Activated naive CD8-positive, alpha-beta T cell treated with anti-CD3 and anti-CD28 coated beads, Interleukin-2, amount 50 U/mL, for 24 hours (primary cell): Measurements from ENCODE around the gene SH3GL1.

Source experiments
- ATAC-seq: fragments of 150-1000 bp; cut with Tn5 transposase; one replicate; pipeline ENCODE4 v1.10.0; 2021
- DNase-seq: peaks from one replicate; pipeline ENCODE4 v3.0.0; 2021
- H3K27ac Mint-ChIP-seq: one replicate; pipeline ENCODE4 v1.8.0; 2021; ENCODE audit warnings: mild to moderate bottlenecking, mixed read lengths
- H3K27me3 Mint-ChIP-seq: one replicate; pipeline ENCODE4 v1.8.0; 2021; ENCODE audit warnings: mixed read lengths
- H3K36me3 Mint-ChIP-seq: one replicate; pipeline ENCODE4 v1.8.0; 2021; ENCODE audit warnings: low read depth, mixed read lengths
- H3K4me1 Mint-ChIP-seq: one replicate; pipeline ENCODE4 v1.8.0; 2021; ENCODE audit warnings: mixed read lengths
- H3K4me3 Mint-ChIP-seq: one replicate; pipeline ENCODE4 v1.8.0; 2021; ENCODE audit warnings: mild to moderate bottlenecking, moderate library complexity, mixed read lengths
- H3K9me3 Mint-ChIP-seq: one replicate; pipeline ENCODE4 v1.8.0; 2021; ENCODE audit warnings: mixed read lengths

SH3GL1 gene

DNA sequence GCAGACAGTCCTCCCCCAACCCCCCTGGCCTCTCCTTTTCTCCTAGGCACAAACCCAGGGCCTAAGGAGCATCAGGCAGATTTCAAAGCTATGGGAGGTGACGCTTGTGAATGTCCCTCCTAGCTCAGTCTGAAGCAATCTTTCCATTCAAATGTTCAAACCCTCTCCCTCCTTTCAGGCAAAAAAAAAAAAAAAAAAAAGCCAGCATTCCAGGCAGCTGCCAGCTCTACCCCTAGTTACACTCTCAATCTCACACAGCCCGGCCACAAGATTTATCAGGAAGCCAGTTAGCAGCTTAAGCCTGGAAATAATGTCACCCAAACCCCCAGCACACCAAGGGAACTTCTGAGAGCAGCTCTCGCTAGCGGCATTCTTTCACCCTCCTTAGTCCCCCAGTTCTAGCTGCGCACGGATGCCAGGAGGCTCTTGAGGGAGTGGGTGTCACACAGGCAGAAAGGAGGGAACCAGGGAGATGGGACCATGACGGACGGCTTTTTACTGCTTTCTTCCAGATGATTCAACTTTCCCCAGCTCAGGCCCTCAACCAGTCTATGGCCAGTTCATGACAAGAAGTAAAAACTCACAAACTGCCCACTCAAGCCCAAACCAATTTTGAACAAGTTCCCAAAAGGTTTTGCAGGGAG lies 6.3 kb downstream of the SH3GL1 start:
- Mint-ChIP-seq H3K27ac (no peak overlapping the region), H3K27me3 (no peaks in the 10 kb centered on the region), H3K36me3 (peaks cover 24% of the 10 kb centered on the region), H3K9me3 (no peaks in the 10 kb centered on the region), H3K4me3 (no peak overlapping the region), H3K4me1 (peaks cover 60% of the 10 kb centered on the region)
- no peak for DNase-seq
- ATAC-seq = no peak

DNA sequence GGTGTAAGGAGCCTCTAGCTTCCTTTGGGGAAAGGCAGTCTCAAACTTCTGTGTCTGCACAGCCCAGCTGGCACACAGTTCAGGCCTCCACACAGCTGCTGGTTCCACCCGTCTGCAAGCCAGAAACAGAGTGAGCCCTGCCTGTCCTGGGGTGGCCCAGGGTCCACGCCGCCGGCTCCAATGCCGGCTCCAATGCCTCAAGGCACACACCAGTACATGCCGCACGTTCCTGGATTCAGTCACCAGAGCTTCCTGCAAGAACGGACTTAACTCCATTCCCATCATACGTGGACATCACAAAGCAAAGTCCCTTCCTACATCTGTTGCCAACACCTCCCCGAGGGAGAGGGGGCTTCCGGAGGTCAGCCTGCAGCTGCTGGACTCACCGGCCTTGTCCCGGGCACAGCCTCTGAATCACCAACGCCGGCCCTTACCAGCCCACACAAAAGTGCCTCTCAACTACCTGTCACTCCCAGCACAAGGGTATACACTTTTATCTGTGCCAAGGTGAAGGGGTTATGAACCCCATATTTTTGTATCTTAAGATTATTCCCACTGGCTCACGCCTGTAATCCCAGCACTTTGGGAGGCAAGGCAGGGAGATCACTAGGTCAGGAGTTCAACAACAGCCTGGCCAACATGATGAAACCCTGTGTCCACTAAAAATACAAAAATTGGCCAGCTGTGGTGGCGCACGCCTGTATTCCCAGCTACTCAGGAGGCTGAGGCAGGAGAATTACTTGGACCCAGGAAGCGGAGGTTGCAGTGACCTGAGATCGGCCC lies 8.5 kb downstream of the SH3GL1 start:
- peaks cover 46% of the 10 kb centered on the region for H3K4me1 Mint-ChIP-seq

DNA sequence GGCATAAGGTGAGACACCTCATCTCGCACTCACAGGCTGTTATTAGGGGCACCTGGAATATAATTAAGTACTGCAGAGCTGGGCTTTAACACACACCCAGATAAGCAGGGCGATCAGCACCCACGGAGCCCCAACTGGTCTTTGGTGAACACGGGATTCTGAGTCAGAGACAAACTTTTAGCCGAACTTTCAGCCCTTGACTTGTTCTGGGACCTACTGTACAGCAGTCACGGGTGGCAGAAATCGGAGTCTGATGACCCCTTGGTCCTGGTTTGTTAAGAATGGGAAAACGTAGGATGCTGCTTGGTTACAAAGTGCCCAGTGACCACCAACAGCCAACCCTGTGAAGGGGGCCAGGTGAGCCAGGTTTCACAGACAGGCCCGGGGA lies 9.0 kb downstream of the SH3GL1 start:
- no peaks in the 10 kb centered on the region for H3K27me3 Mint-ChIP-seq
- ATAC-seq (no peak), DNase-seq (no peak)
- no peak overlapping the region for H3K4me3 Mint-ChIP-seq
- no peaks in the 10 kb centered on the region for H3K9me3 Mint-ChIP-seq
- no peak overlapping the region for H3K27ac Mint-ChIP-seq
- H3K36me3 Mint-ChIP-seq = peaks cover 13% of the 10 kb centered on the region
- H3K4me1 Mint-ChIP-seq = peaks cover 42% of the 10 kb centered on the region

More for the DNA sequence above, 8.5 kb downstream of the SH3GL1 start:
- peaks cover 19% of the 10 kb centered on the region for H3K36me3 Mint-ChIP-seq
- no peak overlapping the region for H3K4me3 Mint-ChIP-seq
- H3K27me3 Mint-ChIP-seq = no peaks in the 10 kb centered on the region
- no peaks in the 10 kb centered on the region for H3K9me3 Mint-ChIP-seq
- no peak for ATAC-seq
- H3K27ac Mint-ChIP-seq = no peak overlapping the region
- no peak for DNase-seq

DNA sequence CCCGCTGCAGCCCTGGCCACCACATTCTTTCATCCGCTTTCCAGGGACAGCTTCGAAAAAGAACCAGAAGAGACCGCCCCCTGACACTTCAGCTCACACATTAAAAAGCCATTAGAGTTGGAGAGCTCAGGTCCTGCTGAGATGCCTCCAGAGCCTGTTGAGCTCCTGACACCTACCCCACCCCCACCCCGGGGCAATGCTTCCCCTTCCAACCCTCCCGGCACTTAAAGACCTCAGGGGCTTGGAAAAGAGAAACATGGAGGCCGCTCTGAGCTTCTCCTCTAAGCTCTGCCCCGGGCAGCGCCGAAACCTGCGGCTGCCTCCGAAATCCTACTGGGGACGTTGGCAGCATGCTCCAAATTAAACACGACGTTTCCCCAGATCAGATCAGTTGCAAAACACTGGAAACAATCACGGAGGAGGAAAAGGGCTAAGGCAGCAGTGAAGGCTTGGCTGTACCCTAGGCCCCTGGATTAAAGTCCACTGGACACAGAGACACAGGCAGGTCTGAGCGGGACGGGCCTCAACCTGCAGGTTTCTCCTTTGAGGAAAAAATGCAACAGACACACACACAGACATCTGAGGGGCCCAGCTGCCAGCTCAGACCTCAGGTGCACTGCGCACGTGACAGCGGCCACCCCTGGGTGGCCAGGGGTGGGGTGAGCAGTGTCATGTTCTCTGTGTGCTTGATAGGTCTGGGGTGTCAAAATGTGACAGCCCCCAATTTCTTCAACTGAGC lies 9.6 kb downstream of the SH3GL1 start:
- peaks cover 40% of the 10 kb centered on the region for H3K4me1 Mint-ChIP-seq
- peaks cover 11% of the 10 kb centered on the region for H3K36me3 Mint-ChIP-seq
- no peaks in the 10 kb centered on the region for H3K27me3 Mint-ChIP-seq
- no peaks in the 10 kb centered on the region for H3K9me3 Mint-ChIP-seq
- no peak overlapping the region for H3K27ac Mint-ChIP-seq
- ATAC-seq (no peak), DNase-seq (no peak)
- no peak overlapping the region for H3K4me3 Mint-ChIP-seq

DNA sequence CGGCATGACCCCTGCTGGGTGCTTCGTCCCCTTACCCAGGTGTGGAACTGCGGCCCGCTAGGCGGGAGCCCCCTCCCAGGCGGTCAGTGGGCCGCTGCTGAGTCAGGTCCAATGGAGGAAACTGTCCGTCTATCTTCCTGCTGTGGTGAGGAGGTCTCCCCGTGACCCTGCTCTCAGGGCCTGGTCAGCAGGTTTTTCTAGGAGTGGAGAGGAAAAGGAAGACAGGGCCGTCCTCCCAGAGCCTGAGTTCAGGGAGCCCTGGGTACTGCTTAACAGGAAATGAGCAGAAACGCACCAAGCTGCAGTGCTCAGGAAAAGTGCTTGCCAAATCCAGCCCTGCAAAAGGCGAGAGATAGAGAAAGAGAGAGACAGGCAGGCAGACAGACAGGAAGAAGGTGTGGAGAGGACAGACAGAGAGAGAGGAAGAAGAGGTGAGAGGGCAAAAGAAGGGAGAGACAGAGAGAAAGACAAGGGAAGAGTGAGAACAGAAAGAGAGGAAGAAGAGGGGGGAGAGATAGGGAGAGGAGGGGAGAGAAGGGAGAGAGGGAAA lies 10.3 kb downstream of the SH3GL1 start:
- peak overlapping the region; percentile 59 for H3K27ac Mint-ChIP-seq
- H3K27me3 Mint-ChIP-seq = no peaks in the 10 kb centered on the region
- no peaks in the 10 kb centered on the region for H3K9me3 Mint-ChIP-seq
- H3K36me3 Mint-ChIP-seq = peaks cover 7% of the 10 kb centered on the region
- H3K4me3 Mint-ChIP-seq = no peak overlapping the region
- no peak for ATAC-seq
- peaks cover 36% of the 10 kb centered on the region for H3K4me1 Mint-ChIP-seq
- no peak for DNase-seq

DNA sequence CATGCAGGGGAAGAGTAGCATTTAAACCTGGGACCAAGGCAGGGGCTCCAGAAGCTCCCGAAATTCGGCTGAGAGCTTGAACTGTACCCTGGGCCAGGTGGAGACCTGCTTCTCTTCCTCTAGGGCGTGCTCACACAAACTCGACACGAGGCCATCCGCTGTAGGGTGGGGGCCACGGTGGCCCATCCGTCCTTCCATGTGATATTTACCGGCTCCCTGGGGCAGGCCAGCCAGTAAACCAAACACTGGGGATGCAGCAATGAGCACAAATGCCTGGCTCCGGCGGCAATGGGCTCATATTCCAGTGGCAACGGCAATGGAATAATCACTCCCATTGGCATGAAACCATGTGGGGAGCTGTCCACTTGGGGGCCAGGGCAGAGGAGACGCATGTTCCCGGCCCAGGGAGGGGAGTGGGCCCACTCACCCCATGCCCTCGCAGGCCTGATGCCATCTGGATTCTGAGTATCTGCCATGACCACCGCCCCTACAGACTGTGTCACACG lies 10.8 kb downstream of the SH3GL1 start:
- ATAC-seq = no peak
- Mint-ChIP-seq H3K36me3 (peaks cover 3% of the 10 kb centered on the region), H3K4me3 (no peak overlapping the region), H3K27ac (no peak overlapping the region), H3K27me3 (no peaks in the 10 kb centered on the region), H3K9me3 (no peaks in the 10 kb centered on the region), H3K4me1 (peaks cover 32% of the 10 kb centered on the region)
- DNase-seq = no peak

DNA sequence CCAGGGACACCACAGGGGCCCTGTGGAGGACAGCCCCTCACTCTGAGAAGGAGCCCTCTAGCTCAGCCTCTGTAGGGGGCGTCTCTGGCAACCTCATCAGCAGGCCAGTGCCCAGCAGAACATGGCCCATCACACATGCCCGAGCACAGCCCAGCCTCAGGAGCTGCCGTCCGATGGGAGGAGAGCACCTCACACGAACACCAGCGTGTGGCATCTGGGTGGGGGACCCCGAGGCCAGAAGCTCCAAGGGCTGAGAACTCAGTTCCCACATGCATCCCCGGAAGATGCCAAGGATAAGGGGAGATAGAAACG lies 11.3 kb downstream of the SH3GL1 start:
- H3K27me3 Mint-ChIP-seq = no peaks in the 10 kb centered on the region
- no peak overlapping the region for H3K27ac Mint-ChIP-seq
- peaks cover 28% of the 10 kb centered on the region for H3K4me1 Mint-ChIP-seq
- ATAC-seq (no peak), DNase-seq (no peak)
- no peaks in the 10 kb centered on the region for H3K9me3 Mint-ChIP-seq
- peaks cover 2% of the 10 kb centered on the region for H3K36me3 Mint-ChIP-seq
- H3K4me3 Mint-ChIP-seq = no peak overlapping the region

DNA sequence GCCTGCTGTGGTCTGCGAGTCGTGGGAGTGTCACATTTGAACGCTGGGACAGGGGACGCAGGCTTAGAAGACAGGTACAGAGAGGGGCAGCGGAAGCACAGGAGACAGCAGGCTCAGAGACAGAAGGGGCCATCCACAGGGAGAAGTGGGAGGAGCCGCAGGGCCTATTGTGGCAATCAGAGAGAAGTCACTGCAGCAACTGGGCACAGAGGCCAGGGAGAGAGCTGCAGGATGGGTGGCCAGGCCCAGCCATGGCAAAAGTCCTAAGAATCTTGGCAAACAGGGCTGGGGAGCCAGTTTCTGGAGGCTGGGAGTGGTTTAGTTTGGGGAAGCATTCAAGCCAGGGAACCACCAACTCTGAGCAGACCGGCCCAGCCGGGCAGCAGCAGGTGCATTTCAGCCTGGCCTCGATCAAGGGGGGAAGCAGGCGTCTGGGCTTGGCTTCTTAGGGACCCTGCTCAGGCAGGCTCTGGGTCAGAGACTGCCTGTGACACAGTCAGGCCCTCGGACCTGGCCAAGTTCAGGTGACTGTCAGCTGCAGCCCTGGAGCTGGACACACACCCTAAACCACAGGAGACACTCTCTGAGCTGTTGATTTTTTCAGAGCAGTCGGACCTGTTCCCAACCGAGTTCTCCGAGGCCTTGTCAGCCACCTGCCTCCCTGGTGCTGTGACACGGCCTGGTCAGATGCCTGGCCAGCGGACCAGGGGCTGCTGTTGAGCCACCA lies 11.8 kb downstream of the SH3GL1 start:
- Mint-ChIP-seq H3K27me3 (no peaks in the 10 kb centered on the region), H3K4me1 (peaks cover 25% of the 10 kb centered on the region), H3K9me3 (no peaks in the 10 kb centered on the region), H3K4me3 (no peak overlapping the region), H3K36me3 (peaks cover under 1% of the 10 kb centered on the region), H3K27ac (peak overlapping the region; percentile 26)
- DNase-seq (no peak), ATAC-seq (no peak)

DNA sequence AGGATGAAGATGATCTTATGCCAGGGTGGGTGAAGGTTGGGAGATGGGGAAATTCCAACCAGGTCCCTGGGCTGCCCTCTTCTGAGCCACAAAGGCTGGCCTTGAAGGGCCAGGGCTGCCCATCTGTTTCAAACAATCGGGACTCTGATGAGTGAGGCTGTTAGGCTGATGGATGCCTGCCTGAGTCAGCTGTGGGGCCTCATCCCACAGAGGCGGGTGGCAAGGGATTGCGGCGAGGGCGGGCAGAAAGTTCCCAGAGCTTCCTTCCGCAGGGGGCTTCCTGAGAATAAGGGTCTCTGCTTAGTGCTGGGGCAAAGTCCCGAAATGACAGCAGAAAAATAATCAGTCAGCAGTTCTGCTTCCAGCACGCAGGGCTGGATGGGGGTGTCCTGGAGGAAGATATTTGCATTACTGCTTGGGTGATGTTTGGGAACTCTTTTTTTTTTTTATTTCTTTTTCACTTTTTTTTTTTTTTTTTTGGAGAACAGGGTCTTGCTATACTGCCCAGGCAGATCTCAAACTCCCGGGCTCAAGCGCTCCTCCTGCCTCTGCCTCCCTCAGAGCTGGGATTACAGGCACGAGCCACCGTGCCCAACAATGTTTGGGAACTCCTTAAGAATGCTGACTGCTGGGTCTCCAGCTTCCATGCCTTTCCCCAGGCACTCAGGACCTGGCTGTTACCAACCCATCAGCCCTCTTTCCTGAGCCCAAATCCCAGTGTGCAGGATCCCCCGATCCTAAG lies 14.1 kb downstream of the SH3GL1 start:
- no peak for DNase-seq
- Mint-ChIP-seq H3K27ac (no peak overlapping the region), H3K4me3 (no peak overlapping the region), H3K27me3 (no peaks in the 10 kb centered on the region), H3K36me3 (peaks cover 3% of the 10 kb centered on the region), H3K4me1 (peaks cover 22% of the 10 kb centered on the region), H3K9me3 (no peaks in the 10 kb centered on the region)
- no peak for ATAC-seq

DNA sequence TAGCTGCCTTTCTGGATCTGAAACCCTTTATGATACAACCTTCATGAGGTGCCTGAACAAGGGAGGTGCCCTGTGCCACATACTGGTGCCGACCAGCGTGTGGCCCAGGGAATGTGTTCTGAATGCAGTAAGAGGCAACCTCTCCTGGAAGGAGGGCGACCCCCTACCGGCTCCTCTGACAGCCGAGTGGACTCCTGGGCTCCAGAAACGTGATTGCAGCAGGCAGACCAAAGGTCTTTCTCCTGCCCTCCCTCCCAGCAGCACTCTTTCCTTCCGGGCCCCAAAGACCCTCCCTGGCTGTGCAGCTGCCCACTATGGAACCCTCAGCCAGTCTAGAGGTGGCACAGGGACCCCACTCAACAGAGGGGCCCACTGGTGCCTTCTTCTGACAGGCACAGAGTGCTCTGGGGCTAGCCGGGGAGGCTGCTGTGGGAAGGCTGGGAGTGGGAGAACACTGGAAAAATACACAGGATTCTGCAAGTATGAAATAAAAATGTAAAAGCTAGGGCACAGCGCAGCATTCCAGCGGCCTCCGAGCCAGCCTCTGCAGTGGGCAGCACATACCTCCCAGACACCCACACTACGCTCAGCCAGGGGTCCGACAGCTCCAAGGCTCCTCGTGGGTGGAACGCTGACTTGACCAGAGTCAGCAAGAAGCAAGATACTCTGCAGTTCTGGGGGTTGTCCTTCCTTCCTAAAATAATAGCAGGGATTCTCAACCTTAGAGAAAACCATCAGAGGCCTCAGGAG lies 14.9 kb downstream of the SH3GL1 start:
- no peak overlapping the region for H3K4me3 Mint-ChIP-seq
- peaks cover 22% of the 10 kb centered on the region for H3K4me1 Mint-ChIP-seq
- DNase-seq (no peak), ATAC-seq (no peak)
- H3K27ac Mint-ChIP-seq = no peak overlapping the region
- no peaks in the 10 kb centered on the region for H3K9me3 Mint-ChIP-seq
- no peaks in the 10 kb centered on the region for H3K27me3 Mint-ChIP-seq
- peaks cover 3% of the 10 kb centered on the region for H3K36me3 Mint-ChIP-seq

DNA sequence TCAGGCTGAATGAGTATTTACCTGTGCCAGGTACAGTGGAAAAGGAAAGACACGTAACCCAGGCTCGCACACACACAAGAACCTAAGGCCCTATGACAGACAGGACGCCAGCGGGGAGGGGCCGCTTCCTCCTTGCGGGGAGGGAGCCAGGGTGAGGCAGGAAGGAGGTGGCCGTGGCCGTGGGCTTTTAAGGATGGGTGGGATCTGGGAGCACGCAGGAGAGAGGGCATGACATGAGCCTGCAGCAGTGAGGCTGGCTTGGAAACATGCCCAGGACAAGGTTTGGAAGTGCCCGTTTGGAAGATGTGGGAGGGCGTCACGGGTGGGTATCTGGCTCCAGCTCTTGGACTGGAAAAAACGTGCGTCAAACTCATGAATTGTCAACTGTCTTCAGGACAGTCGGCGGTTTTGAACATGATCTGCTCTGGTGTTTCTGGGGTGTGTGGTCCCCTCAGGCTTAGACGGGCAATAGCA lies 20.1 kb downstream of the SH3GL1 start:
- Mint-ChIP-seq H3K27ac (peak overlapping the region; percentile 94), H3K4me1 (peaks cover 62% of the 10 kb centered on the region), H3K27me3 (no peaks in the 10 kb centered on the region), H3K4me3 (peak overlapping the region; percentile 71), H3K36me3 (peaks cover 7% of the 10 kb centered on the region), H3K9me3 (no peaks in the 10 kb centered on the region)
- ATAC-seq (peak; percentile 55), DNase-seq (peak; percentile 59)

DNA sequence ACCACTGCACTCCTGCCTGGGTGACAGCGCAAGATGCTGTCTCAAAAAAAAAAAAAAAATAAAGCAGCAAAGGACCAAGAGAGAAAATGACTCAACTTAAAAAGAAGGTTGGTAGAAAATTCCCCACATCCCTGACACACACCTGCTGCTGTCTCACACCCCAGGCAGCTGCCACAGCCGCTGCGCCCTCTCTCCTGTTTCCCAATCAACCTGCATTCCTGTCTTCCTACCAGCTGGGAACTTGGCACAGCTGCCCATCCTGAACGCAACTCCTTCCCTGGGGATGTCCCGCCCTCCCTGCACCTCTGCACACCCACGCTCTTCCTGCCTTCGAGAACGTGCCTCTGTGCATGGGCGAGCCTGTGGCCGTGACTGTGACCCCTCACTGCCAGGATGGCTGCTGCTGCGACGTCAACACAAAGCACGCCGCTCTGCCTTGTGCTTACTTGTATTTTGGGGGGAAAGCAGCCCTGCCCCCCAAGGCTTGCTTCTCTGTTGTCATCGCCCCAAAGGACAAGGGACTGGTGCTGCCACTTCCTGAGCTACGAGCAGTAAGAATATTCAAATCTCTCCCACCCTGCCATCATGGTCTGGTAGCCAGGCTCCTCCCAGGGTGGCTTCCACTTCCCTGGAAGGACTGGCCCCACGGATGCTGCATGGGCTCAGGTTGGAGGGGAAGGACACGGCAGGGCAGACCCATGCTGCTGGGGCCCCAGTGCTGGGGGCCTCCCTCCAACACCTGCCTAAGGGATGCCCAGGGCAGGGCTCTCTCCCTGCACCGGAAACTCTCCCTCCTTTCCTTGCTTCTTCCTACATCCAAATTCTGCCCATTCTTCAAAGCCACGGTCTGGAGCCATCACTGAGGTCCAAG lies 20.7 kb downstream of the SH3GL1 start:
- Mint-ChIP-seq H3K27me3 (no peaks in the 10 kb centered on the region), H3K27ac (peak overlapping the region; percentile 94), H3K4me3 (peak overlapping the region; percentile 71), H3K9me3 (no peaks in the 10 kb centered on the region), H3K4me1 (peaks cover 62% of the 10 kb centered on the region), H3K36me3 (peaks cover 7% of the 10 kb centered on the region)
- peak; percentile 69 for ATAC-seq
- peak; percentile 65 for DNase-seq
